ENCODE results near the gene BRINP3.
A peak's percentile ranks its signal among the peaks of the same experiment; 100 is the strongest.
"Not testable (repeated sequence)": the region's sequence is repeated elsewhere in the genome, so short reads cannot be mapped to it uniquely, and the experiment has no call there.

BRINP3 gene

DNA sequence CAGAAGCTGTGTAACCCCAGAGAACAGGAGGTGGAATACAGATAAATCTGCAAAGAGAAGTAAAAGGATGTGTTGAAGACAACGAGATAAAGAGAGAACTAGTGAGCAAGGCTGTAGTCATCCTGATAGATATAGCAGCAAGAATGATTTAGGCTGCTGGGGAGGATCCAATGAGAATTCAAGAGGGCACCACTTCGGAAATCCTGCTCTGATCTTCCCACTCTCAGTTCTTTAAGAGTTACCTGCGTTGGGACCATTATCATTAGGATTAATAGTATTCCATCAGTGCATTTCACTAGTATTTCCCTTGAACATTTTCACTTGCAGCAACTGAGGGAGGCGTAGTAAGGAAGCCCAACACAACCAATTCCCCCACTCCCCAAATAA is at the start of gene BRINP3:
TSS of gene BRINP3 (minus strand) at position 103 of the 387 bp plus-strand sequence.
- no peak for DNase-seq (ENCODE audit: low read depth, low spot score)

DNA sequence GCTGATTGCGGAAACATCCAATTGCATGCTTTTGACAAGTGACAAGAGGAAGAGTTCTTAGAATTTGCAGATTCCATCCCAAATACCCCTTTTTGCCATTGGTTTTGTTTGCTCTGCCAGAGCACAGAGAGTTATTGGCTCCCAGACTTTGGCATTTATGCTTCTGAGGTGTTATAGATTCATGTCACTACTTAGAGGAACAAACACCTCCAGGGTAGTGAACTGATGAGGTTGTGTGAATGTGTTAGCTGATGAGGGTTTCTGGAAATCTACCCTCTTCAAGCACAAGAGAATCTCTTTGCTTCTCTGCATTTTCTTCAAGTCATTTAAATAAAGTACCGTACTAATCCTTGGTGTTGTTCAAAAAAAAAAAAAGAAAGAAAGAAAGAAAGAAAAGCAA is 33.9 kb upstream of the BRINP3 start:
- no peak for DNase-seq (ENCODE audit: low read depth, low spot score)

DNA sequence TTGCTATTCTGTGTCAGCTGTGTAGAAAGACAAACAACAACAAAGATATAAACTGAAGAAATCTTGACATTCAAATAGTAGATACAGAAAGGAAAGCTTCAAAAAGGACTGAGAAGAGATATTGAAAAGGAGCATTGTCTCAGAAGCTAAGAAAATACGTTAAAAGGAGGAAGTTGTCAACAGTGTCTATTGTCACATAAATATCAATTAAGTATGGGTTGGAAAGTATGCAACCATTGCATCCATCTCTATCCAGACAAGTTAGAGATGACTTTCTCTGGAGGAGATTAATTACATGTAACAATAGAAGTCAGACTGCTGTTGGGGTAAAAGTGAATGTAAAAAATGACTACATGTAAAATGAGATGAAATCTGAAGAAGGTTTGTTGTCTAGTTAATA is 29.7 kb upstream of the BRINP3 start:
- no peak for DNase-seq (ENCODE audit: low read depth, low spot score)

DNA sequence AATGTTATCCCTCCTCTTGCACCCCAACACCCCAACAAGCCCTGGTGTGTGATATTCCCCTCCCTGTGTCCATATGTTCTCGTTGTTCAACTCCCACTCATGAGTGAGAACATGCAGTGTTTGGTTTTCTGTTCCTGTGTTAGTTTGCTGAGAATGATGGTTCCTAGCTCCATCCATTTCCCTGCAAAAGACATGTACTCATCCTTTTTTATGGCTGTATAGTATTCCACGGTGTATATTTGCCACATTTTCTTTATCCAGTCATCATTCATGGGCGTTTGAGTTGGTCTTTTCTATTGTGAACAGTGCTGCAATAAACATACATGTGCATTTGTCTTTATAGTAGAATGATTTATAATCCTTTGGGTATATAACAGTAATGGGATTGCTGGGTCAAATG is 26.9 kb upstream of the BRINP3 start:
- not testable (repeated sequence) for DNase-seq (ENCODE audit: low read depth, low spot score)

DNA sequence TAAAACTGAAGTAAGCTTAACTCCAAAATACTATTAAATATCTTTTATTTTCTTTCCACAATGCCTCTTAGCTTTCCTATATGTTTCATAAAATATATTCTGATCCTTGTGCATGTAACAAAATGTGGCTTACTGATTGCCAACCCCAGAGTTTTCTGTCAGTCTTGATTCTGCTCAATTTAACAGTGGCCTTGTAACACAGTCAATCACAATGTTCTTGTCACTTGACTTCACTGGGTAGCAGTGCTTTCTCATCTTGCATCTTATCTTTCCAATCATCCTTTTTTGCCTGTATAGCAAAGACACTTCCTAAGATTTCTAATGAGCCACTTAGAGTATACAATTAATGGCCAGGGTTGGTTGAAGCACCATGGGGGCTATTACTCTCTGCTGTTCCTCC is 19.9 kb upstream of the BRINP3 start:
- DNase-seq (ENCODE audit: low read depth, low spot score) = no peak

DNA sequence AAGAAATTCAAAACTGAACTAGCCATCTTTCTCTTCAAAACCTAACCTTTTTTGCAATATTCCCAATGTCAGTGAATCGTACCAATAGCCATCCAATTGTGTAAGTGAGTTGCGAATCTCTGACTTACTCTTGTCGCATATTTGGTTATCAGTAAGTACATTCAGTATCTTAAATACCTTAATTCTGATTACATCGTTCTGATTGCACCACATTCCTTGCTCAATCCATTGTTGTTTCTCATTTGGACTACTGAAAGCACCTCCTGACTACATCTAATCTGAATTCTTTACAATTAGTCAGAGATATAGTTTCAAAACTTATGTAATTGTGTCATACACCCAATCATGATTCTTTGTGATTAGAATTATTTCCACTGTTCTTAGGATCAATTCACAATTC is 16.8 kb upstream of the BRINP3 start:
- DNase-seq (ENCODE audit: low read depth, low spot score) = no peak

DNA sequence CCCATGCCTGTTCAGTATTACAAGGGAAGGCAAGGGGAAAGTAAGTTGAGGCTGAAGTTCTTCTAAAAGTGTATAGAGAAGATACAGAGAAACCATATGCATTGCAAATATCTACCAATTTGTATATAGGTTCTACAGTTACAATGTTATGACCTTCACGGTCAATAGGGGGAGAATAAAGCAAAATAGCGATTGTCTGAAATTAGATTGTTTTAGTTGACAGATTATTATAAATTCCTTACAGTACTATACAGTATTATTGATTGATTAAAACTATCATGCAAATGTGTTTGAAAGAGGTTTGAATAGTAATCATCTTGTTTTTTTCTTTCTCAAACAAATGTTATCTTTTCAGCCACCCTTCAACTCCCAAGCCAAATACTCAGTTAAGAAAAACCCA is 13.7 kb upstream of the BRINP3 start:
- no peak for DNase-seq (ENCODE audit: low read depth, low spot score)

DNA sequence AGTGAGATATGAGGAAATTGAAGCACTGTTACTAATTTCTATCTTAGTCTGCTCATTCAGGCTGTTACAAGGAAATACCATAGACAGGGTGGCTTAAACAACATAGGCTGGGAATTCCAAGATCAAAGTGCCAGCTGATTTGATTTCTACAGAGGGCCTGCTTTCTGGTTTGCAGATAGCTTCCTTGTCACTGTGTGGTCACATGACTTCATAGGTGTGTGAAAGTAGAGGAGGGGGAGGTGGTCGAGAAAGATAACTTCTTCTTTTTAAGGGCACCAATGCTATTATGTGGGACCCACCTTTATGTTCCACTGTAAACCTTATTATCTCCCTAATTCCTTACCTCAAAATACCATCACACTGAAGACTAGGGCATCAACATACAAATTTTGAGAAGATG is 6.4 kb upstream of the BRINP3 start:
- no peak for DNase-seq (ENCODE audit: low read depth, low spot score)

DNA sequence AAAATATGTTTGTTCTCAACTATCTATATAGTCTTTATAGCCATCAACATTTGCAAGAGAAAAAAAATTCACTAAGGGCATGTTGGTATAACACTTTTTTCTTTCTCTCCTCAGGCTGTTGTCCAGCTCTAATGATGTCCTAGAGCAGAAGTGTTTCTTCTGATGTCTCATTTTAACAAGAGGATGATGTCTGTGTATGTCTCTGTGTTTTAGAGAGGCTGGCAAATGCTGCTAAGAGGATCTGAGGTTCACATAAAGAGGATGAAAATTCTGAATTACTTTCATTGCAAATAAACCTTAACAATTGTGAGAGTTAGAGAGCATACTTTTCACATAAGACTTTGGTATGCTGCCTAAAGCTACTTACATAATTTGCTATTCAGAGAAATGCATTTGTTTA is 2.6 kb upstream of the BRINP3 start:
- no peak for DNase-seq (ENCODE audit: low read depth, low spot score)

DNA sequence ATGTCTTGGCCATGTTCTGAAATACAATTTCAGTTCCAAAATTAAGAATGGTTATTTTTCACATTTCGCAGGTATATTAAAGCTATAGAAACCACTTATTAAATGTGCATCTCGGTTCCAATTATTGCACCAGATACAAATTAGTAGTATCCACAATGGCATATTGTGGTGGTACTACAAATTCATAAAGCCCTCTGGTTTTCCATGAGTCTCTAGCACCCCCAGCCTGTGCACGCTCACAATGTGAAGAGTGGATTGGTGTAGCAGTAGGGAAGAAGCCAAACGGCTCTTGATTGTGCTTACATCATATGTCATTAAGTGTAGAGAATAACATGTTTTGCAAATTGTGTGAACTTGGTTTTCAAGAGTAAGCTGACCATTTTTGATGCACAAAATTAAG is 1.9 kb upstream of the BRINP3 start:
- no peak for DNase-seq (ENCODE audit: low read depth, low spot score)

DNA sequence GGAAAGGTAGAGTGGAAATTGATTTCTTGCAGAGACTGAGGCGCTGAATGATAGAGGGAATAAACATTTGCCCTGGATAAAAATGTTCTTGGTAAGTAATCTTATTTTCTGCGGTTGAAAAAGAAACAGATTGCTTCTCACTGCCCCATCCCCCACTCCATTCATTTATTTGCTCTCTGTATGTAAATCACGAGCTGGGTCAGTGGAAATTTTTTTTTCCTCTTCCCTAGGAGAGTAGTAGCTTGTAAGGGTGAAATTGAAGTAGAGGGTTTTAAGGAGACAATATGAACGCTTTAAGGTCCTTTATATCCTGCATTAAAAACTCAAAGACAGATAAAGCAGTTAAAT is 1.4 kb upstream of the BRINP3 start:
- DNase-seq (ENCODE audit: low read depth, low spot score) = peak; percentile 29

DNA sequence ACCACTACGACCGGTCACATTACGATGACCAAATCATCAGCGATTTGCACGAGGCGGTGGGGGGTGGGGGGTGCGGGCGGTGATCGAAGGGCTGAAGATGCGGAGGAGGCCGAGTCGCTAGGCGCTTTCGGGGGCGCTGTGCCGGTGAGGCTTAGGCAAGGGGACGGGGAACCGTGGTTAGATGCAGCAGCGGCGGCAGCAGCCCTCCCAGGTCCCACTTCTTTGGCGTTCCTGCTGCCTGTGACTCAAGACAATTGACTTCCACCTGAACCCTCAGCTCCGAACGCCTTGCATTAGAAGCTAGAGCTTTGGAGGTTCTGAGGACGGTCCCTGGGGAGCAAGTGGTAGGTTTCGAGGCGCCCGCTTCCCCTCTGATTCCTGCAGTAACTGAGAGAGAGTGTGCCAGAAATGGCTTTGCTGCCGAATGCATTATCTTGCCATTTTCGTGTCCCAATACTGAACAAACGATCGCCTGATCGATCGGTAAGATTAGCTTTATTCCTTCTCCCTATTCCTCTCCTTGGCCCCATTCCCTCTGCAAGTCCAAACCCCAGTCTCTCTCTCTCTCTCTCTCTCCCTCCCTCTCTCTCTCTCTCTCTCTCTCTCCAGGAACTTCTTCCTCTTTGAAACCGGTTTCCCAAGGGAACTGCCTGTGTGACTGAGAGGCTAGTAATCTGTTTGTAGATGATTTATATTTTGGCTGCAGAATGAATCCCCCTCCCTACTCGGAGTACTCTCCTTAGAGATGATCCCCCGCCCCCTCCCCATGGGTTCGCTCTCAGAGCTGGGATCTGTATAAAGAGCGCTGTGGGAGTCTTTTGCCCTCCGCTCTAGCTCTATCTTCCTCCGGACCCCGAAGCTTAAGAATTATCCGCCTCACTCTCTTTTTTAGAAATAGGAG is 735 bp upstream of the BRINP3 start:
- DNase-seq (ENCODE audit: low read depth, low spot score) = peak; percentile 53

DNA sequence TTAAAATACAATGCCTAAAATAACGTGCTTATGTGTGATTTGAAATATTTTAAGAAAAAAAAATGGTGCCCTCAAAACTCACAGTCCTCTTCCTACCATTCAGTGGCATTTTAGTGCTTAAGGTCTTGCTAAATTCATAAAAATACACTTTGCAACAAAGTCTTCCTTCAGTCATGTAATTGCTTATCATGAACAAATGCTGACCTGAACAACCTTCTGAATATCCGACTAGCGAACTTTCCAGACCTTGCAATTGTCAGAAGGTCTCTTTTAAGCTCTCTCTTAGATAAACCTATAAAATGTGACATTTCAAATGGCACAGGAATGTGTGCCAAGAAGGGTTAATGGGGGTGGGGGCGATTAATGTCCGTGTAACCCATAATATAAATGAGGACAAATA is 858 bp downstream of the BRINP3 start:
- DNase-seq (ENCODE audit: low read depth, low spot score) = no peak

DNA sequence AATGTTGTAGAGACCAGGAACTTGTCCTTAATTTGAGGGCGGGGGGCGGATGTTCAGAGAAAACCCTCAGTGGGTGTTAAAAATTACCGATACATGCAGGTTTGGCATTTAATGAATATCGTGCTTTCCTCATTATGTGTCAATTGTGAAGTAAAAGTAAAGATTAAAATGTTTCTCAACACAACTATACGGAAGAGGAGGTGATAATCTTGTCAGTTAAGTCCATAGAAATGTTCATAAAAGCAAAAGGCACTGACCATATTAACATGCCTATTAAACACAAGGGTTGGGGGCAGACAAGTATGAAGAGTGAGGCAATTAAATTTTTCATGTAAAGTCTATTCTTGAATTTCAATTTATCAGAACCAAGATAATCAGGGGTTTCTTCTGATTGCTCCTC is 1.3 kb downstream of the BRINP3 start:
- no peak for DNase-seq (ENCODE audit: low read depth, low spot score)

DNA sequence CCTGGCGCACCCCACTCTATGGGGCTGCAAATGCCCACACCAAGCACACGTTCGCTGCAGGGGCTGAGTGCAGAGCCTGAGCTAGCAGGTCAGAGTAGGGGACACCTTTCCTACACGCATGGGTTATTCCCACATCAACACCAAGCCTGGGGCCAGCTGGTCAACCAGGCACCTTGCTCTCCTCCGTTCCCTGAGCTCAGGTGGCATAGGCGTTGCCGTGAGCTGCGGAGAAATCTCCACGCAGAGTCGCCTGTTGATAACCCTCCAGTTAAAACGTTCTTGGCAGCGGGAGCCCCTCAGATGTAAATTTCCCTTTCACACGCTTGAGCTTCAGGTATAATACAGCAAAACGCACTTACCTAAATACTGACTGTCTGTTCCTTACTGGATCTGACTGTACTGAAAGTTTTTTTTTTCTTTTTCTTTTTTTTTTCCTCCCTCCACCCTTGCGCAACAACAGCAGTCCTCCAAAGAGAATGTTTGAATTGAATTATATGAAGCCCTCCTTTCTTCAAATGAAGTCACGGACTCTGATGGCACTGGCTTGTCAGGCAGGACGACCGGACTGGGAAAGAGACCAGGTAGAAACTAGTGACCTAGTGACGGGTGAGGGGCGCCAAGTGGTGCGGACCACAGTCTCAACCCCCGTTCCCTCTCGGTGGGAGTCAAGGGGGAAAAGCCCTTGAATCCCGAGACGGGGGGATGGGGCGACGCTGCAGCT is 2.1 kb downstream of the BRINP3 start:
- DNase-seq (ENCODE audit: low read depth, low spot score) = peak; percentile 16

DNA sequence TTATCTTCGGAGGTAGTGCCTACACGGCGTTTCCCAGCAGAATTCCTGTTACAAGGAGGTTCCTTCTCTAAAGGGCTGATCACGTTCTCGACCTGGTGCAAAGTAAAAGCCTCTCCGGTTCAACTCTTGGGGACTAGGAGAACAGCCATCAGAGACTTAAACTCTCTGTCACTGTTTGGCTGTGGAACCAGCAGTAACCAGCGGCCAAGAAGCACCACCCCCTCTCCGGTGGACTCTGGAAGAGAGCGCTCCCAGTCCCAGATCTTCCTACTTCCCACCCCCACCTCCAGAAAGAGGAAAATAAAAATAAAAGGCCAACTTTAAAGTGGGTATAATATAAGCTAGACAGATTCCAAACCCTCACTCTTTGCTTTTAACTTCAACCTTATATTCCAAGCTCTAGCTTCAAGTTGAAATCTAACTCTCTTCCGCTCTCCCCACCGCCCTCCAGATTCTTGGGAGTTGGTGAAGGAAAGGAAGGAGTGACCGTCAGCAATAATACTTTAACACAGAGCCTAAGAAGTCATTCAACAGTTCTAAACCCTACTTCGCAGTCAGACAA is 2.9 kb downstream of the BRINP3 start:
- peak; percentile 26 for DNase-seq (ENCODE audit: low read depth, low spot score)

DNA sequence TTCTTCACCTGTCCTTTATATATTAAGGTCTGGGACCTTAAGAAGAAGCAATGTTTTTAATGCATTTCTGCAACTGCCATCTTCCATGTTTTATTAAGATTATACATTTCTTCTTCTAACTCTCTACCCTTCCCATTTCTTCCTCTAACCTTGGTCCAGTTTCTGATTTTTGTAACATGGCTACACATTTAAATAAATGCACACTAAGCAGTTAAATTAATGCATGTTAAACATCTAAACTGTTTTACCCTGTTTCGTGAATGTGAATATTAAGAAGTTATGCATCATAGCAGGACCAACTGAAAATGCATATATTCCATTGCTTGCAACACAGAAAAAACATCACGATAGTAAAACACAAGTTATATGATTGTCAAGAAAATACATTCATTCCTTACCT is 3.7 kb downstream of the BRINP3 start:
- DNase-seq (ENCODE audit: low read depth, low spot score) = no peak

DNA sequence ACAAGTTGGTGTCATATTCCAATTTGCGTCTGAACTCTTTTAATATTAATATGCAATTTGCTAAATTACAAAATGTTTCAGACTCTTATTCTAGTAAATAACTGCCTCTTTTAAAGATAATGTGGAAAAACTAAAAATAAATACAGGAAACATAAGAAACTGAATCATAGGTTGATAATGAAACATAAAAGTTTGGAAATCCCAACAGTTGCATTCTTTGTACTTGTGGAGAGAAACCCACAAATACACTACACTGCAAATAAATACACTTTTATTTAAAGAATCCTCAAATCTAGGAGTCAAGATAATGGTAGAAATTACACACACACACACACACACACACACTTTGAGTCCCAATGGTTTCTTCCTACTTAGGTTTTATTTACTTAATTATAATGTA is 5.2 kb downstream of the BRINP3 start:
- DNase-seq (ENCODE audit: low read depth, low spot score) = no peak

DNA sequence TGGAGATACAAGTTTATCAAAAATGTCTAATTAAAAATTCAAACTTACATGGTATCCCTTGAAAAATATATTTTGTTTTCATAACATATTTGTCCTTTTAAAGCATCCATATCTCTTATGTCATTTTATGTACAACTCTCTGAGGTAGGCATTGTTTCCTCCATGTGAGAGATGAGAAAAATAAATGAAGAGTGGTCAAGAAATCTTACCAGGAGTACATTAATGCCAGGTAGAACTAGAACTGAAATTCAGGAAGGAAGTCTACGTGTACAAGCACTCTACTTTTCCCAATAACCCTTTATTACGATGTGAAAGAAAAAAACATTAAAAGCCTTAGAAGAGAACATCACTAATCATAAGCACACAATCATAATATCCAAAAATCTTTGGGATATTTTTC is 5.6 kb downstream of the BRINP3 start:
- DNase-seq (ENCODE audit: low read depth, low spot score) = no peak

DNA sequence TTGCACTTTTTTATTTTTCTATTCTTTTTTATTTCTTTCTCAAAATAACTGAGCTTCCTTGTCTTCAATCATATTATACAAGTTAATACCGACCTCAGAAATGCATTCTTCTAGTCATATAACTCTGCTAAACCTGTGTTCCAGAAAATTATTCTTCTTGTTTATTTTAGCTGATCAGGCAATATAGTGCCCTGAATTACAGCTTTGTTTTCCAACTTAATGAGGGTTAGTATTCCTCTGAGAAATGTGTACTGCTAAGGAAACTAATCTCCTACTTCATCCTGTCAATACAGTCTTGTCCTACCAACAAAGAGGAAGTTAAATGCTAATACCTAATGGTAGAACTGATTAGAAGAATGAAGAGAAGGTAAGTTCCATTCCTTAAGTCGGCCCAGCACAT is 13.0 kb downstream of the BRINP3 start:
- no peak for DNase-seq (ENCODE audit: low read depth, low spot score)

DNA sequence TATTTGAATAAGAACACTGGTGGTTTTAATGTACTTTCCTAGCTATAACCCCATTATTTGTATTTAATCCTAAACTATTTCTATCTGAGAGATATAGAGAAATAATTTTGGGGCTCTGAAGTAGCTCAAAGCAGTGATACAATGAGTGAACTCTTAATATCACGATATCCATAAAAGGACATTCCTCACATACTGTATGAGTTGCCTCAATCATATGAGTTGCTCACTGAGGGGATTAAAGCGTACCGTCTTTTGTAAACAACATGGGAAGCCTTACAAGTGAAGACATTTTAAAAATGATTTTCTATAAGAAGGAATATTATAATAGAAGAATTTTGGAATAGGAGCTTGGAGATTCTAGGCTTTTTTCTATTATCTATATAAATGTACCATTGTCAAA is 21.5 kb downstream of the BRINP3 start:
- DNase-seq (ENCODE audit: low read depth, low spot score) = no peak

DNA sequence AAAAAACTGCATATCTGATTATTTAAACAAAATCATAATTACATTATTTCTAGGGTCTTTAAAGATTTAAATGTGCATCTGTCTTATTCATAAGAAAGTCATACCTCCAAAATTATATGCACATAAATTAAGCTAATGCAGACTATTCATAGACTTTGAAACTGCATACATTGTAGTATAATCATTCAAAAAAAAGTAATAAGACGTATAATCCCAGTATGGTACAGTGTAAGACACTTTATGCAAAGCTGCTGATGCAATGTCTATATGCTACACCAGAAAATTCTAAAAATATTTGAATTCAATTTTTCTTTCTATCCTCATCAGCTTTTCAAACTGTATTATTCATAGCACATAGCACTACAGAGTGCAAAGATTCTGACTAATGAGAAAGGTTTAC is 22.0 kb downstream of the BRINP3 start:
- DNase-seq (ENCODE audit: low read depth, low spot score) = no peak

DNA sequence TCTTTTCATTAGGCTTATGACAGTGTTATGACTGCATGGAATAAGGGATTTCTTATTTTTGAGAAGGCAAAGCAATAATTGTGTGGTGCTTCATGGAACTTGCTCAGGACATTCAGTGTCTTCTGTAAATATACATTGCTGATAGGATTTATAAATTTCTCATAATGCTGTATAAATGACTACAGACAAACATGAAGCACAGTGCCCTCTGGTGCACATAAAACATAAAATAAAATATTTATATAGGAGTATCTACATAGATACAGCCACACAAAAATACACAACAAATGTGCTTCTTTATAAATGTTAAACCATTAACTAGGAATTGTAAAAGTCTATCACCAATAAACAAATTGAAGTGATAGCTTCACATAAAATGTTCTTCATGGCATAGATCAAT is 24.1 kb downstream of the BRINP3 start:
- DNase-seq (ENCODE audit: low read depth, low spot score) = no peak
